Ovary (tissue), 9 donors: ENCODE data around the gene RAB8B. TPM values are rescaled to one million over a fixed set of nuclear protein-coding genes. Genes with fewer than 3 reads are reported as not detected.

Source experiments
- DNase-seq, 5 donors: peaks; one replicate each; pipeline ENCODE4 v3.0.0-alpha.2; 2019 to 2020
- H3K27ac ChIP-seq, 2 donors: fragments of 200-600 bp; one replicate each; pipeline versions ENCODE4 v1.5.1 to v1.8.0; 2019 to 2022
- H3K27me3 ChIP-seq: fragments of 200-600 bp; one replicate; pipeline ENCODE4 v1.8.0; 2022
- H3K36me3 ChIP-seq: fragments of 200-600 bp; sonication (generic); one replicate; pipeline ENCODE4 v1.5.1; 2019
- H3K4me1 ChIP-seq: one replicate; pipeline ENCODE4 v1.8.1; 2013; ENCODE audit warnings: mild to moderate bottlenecking, moderate library complexity; ENCODE audit not compliant: insufficient read depth
- H3K4me3 ChIP-seq: fragments of 200-600 bp; sonication (generic); one replicate; pipeline ENCODE4 v1.5.1; 2017
- H3K9me3 ChIP-seq, 2 donors: fragments of 200-600 bp in 1 of 2; sonication (generic) in 1 of 2; one replicate each; pipeline versions ENCODE4 v1.5.1 to v1.8.1; 2013 to 2019; ENCODE audit warnings: mild to moderate bottlenecking in 1 of 2, moderate library complexity in 1 of 2
- EP300 ChIP-seq: sonication (generic); formaldehyde crosslinking; IDR thresholded peaks from one replicate; pipeline ENCODE4 v1.6.1; 2017; ENCODE audit warnings: antibody characterized with exemption
- POLR2A ChIP-seq: fragments of 450-650 bp; IDR thresholded peaks from one replicate; pipeline ENCODE4 v1.6.1; 2017; ENCODE audit warnings: antibody characterized with exemption, mild to moderate bottlenecking, moderate library complexity
- WGBS, 3 donors: extraction: QIAGEN DNeasy Blood & Tissue Kit in 1 of 3; methylation state at CpG; one replicate each; pipeline versions ENCODE4 v1.1.5 to v1.1.7; 2013 to 2017; 5-methylcytosine and 5-hydroxymethylcytosine counted together
- intact Hi-C, 4 donors: fragments of 100-400 bp; cut with DNase I; formaldehyde crosslinking; loops; one replicate each; pipeline versions ENCODE4 v1.11.0 to v1.15.1; 2022 to 2023
- polyA plus RNA-seq, 2 donors: library from polyadenylated mRNA; stranded (reverse); fragments of 200-250 nt in 1 of 2; fragments of 350-450 nt in 1 of 2; fragmentation: Illumina TruSeq in 1 of 2; extraction: RNeasy Lipid Tissue Mini Kit (QIAGEN cat#74804) in 1 of 2; gene quantifications; one replicate each; pipeline ENCODE4 v1.2.3, GENCODE V29; 2013 to 2014
- total RNA-seq, 7 donors: library from RNA; depleted of rRNA in 2 of 7; stranded (reverse); fragments of >200 nt in 2 of 7; fragmentation: NEBNext Ultra II Directional in 3 of 7; extraction: Animal tissue kit (Norgen Biotek cat#: 25700) in 3 of 7; gene quantifications; one replicate each; pipeline versions ENCODE4 v1.1.0 to v1.2.4, GENCODE V29; 2016 to 2023
- TF ChIP-seq, protein P1 (sequence below), 3 donors: fragments of 450-650 bp in 2 of 3; fragments of 200-600 bp in 1 of 3; IDR thresholded peaks; one replicate each; pipeline versions ENCODE4 v1.5.1 to v1.8.0; 2016 to 2022; ENCODE audit warnings: antibody characterized with exemption in 3 of 3, mild to moderate bottlenecking in 1 of 3
- donor health status: DM: no; HTN: no; CAD: no; lungs with moderate emphysema.
- donor health status: DM: no; HTN: no; CAD: no.
- donor health status: Bipolar disorder and iron deficiency.
- donor health status: DM: yes; HTN: yes; CAD: no.
- donor health status: DM: no; HTN: no; CAD: no.
- donor health status: DM: yes; HTN: yes; CAD: no.

RAB8B gene
- total and polyA plus RNA-seq, 9 donors: 18.5 to 58.0 (median 44.8) TPM

DNA sequence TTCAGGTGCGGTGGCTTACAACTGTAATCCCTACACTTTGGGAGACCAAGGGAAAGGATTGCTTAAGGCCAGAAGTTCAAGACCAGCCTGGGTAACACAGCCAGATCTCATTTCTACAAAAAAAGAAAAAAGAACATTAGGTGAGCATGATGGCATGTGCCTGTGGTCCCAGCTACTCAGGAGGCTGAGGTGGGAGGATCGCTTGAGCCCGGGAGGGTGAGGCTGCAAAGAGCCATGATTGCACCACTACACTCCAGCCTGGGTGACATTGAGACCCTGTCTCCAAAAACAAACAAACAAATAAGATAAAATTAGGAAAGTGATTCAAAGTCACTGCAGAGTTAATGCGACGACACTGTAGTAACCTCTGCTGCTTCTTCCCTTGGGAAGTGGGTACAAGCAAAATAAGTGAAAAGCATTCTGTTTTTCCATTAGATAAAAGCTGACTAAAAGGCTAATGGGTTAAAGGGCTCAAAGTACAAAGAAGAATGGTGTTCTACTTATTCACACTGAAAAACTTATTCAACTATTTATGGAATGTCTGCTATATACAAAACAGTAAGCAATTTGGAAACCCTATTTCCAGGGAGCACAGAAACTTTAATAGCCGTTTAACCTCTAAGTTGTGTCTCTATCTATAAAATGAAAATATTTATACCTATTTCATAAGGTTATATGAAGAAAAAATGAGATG, 24.1 kb upstream of the RAB8B start:
- Histone ChIP-seq H3K4me1 (no peaks in the 10 kb centered on the region), H3K36me3 (no peaks in the 10 kb centered on the region), H3K27ac (no peak overlapping the region), H3K9me3 (no peaks in the 10 kb centered on the region), H3K4me3 (no peak overlapping the region), H3K27me3 (no peaks in the 10 kb centered on the region)
- intact Hi-C loops: loop anchor here in 1 of 4 donors (10.0 kb wide), 1 partner anchor 229 kb away; no protein-coding TSS in a partner anchor
- WGBS, 3 donors: 57 to 66% (median 59%) methylated on average over 6 of the region's 6 CpGs
- TF ChIP-seq, protein P1, sequence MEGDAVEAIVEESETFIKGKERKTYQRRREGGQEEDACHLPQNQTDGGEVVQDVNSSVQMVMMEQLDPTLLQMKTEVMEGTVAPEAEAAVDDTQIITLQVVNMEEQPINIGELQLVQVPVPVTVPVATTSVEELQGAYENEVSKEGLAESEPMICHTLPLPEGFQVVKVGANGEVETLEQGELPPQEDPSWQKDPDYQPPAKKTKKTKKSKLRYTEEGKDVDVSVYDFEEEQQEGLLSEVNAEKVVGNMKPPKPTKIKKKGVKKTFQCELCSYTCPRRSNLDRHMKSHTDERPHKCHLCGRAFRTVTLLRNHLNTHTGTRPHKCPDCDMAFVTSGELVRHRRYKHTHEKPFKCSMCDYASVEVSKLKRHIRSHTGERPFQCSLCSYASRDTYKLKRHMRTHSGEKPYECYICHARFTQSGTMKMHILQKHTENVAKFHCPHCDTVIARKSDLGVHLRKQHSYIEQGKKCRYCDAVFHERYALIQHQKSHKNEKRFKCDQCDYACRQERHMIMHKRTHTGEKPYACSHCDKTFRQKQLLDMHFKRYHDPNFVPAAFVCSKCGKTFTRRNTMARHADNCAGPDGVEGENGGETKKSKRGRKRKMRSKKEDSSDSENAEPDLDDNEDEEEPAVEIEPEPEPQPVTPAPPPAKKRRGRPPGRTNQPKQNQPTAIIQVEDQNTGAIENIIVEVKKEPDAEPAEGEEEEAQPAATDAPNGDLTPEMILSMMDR (IDR thresholded peaks at IDR 0.05): no peak
- no peak for DNase-seq

DNA sequence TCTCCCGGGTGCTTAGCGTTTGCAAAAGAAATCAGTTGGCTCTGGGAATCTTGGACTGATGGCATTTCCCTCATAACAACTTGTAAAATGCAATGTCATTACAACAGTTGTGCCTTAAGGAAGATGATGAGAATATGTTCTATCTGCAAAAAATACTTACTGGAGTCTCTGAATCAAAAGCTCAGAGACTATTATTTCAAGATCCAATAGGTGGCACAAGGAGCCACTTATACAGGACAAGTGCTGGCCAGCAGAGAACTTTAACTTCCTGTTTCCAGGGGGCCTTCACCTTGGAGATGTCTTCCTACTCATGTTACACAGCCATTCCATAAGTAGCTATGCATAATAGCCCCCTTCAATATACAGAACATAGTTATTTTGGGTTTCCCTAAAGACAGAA, 23.2 kb upstream of the RAB8B start:
- Histone ChIP-seq H3K36me3 (no peaks in the 10 kb centered on the region), H3K4me1 (no peaks in the 10 kb centered on the region), H3K4me3 (no peak overlapping the region), H3K9me3 (no peaks in the 10 kb centered on the region), H3K27me3 (no peaks in the 10 kb centered on the region), H3K27ac (no peak overlapping the region)
- 54 to 74% (median 57%) methylated on average over 2 of the region's 2 CpGs for WGBS, 3 donors
- DNase-seq: no peak
- intact Hi-C loops: loop anchor here in 1 of 4 donors (10.0 kb wide), 1 partner anchor 229 kb away; no protein-coding TSS in a partner anchor
- TF ChIP-seq EP300 (no peak), POLR2A (no peak)
- TF ChIP-seq, protein P1 (IDR thresholded peaks at IDR 0.05): no peak

DNA sequence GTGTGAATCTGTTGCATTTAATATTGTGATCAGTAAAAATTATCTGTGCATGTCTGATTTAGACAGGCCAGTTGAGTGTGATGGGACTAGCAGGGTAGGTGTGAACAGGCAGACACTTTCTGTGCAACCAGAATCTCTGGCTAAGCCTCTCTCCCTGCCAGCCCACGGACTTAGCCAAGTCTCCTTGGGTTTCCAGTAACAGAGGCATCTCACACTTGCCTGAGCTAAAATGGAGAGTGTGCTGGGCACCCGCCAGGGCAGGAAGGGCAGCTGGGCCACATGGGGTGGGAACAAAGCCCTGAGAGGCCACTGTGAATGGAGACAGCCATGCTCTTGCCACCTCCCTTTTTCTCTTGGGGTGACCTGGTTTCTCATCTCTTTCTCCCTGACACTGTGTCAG, 19.6 kb upstream of the RAB8B start:
- H3K27me3 ChIP-seq: no peaks in the 10 kb centered on the region
- H3K4me3 ChIP-seq: no peak overlapping the region
- intact Hi-C loops: loop anchor here in 1 of 4 donors (10.0 kb wide), 1 partner anchor 225 kb away; no protein-coding TSS in a partner anchor
- H3K27ac ChIP-seq: no peak overlapping the region
- no peaks in the 10 kb centered on the region for H3K9me3 ChIP-seq
- no peak for DNase-seq
- H3K36me3 ChIP-seq: no peaks in the 10 kb centered on the region
- no peaks in the 10 kb centered on the region for H3K4me1 ChIP-seq
- 83 to 87% (median 86%) methylated on average over 2 of the region's 2 CpGs for WGBS, 3 donors
- no peak for TF ChIP-seq EP300
- TF ChIP-seq, protein P1 (IDR thresholded peaks at IDR 0.05): no peak
- no peak for TF ChIP-seq POLR2A

DNA sequence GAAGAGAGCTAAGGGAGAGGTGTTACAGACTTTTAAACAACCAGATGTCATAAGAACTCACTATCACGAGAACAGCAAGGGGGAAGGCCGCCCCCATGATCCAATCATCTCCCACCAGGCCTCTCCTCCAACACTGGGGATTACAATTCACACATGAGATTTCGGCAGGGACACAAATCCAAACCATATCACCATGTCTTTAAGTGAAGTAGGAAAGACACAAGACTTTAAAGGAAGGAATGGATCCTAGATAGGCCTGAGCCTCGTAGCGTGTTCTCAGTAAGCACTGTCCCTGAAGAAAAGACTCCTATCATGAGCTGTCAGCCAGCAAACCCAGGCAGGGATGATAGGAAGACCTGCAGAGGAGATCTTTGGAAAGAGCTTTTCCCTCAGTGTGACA, 17.0 kb upstream of the RAB8B start:
- no peaks in the 10 kb centered on the region for H3K9me3 ChIP-seq
- intact Hi-C loops: no loop called here
- TF ChIP-seq EP300 (no peak), POLR2A (no peak)
- TF ChIP-seq, protein P1 (IDR thresholded peaks at IDR 0.05): no peak
- no peaks in the 10 kb centered on the region for H3K27me3 ChIP-seq
- no peaks in the 10 kb centered on the region for H3K36me3 ChIP-seq
- no peak overlapping the region for H3K27ac ChIP-seq
- H3K4me1 ChIP-seq: no peaks in the 10 kb centered on the region
- no peak overlapping the region for H3K4me3 ChIP-seq
- no peak for DNase-seq
- 84 to 94% (median 94%) methylated on average over 5 of the region's 5 CpGs for WGBS, 3 donors
